Measurements from ENCODE around the gene MEIKIN. TPM values are rescaled to one million over a fixed set of nuclear protein-coding genes. Genes with fewer than 3 reads are reported as not detected.
"Not testable (repeated sequence)": the region's sequence is repeated elsewhere in the genome, so short reads cannot be mapped to it uniquely, and the experiment has no call there.

The MEIKIN gene
- total and polyA plus RNA-seq, 2 experiments from 2014 or later = not detected

- H3K36me3 ChIP-seq = no peaks in the 10 kb centered on the region
- no peaks in the 10 kb centered on the region for H3K9me3 ChIP-seq (ENCODE audit: low read depth)
- no peak overlapping the region for H3K4me3 ChIP-seq
- no peaks in the 10 kb centered on the region for H3K27me3 ChIP-seq
- no peak for DNase-seq (ENCODE audit: low read depth in 1 of 2, low spot score in 1 of 2)
- peaks cover 10% of the 10 kb centered on the region for H3K4me1 ChIP-seq (ENCODE audit: low read depth)
- TF ChIP-seq, protein P1, sequence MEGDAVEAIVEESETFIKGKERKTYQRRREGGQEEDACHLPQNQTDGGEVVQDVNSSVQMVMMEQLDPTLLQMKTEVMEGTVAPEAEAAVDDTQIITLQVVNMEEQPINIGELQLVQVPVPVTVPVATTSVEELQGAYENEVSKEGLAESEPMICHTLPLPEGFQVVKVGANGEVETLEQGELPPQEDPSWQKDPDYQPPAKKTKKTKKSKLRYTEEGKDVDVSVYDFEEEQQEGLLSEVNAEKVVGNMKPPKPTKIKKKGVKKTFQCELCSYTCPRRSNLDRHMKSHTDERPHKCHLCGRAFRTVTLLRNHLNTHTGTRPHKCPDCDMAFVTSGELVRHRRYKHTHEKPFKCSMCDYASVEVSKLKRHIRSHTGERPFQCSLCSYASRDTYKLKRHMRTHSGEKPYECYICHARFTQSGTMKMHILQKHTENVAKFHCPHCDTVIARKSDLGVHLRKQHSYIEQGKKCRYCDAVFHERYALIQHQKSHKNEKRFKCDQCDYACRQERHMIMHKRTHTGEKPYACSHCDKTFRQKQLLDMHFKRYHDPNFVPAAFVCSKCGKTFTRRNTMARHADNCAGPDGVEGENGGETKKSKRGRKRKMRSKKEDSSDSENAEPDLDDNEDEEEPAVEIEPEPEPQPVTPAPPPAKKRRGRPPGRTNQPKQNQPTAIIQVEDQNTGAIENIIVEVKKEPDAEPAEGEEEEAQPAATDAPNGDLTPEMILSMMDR (IDR thresholded peaks at IDR 0.05; ENCODE audit: low read depth, low read length) = no peak
- H3K27ac ChIP-seq = no peak overlapping the region
Observed at GRCh38 chr5:131786036-131786435, 159.4 kb downstream of the MEIKIN start.

GRCh38 chr5:131783874-131784273, 161.6 kb downstream of the MEIKIN start:
- no peak overlapping the region for H3K4me3 ChIP-seq
- H3K4me1 ChIP-seq (ENCODE audit: low read depth) = peaks cover 10% of the 10 kb centered on the region
- H3K27ac ChIP-seq = no peak overlapping the region
- no peaks in the 10 kb centered on the region for H3K36me3 ChIP-seq
- DNase-seq (ENCODE audit: low read depth in 1 of 2, low spot score in 1 of 2) = no peak
- TF ChIP-seq, protein P1 (IDR thresholded peaks at IDR 0.05; ENCODE audit: low read depth, low read length) = no peak
- H3K9me3 ChIP-seq (ENCODE audit: low read depth) = no peaks in the 10 kb centered on the region
- no peaks in the 10 kb centered on the region for H3K27me3 ChIP-seq

- no peaks in the 10 kb centered on the region for H3K9me3 ChIP-seq (ENCODE audit: low read depth)
- no peaks in the 10 kb centered on the region for H3K36me3 ChIP-seq
- H3K4me3 ChIP-seq = no peak overlapping the region
- no peaks in the 10 kb centered on the region for H3K27me3 ChIP-seq
- TF ChIP-seq, protein P1 (IDR thresholded peaks at IDR 0.05; ENCODE audit: low read depth, low read length) = no peak
- no peak overlapping the region for H3K27ac ChIP-seq
- H3K4me1 ChIP-seq (ENCODE audit: low read depth) = peaks cover 10% of the 10 kb centered on the region
- DNase-seq (ENCODE audit: low read depth in 1 of 2, low spot score in 1 of 2) = no peak
Observed at GRCh38 chr5:131783357-131783756, 162.1 kb downstream of the MEIKIN start.

DNA sequence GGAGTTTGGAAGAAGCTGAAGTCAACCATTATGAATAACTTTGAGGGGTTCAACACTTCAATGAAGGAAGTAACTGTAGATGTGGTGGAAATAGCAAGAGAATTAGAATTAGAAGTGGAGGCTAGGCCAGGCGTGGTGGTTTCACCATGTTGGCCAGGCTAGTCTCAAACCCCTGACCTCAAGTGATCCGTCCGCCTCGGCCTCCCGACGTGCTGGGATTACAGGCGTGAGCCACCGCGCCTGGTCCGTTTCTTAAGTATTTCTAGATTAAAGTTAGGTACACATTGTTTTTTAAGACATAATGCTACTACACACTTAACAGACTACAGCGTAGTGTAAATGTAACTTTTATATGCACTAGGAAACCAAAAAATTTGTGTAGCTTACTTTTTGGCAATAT, 162.7 kb downstream of the MEIKIN start:
- H3K4me1 ChIP-seq (ENCODE audit: low read depth) = peaks cover 5% of the 10 kb centered on the region
- TF ChIP-seq, protein P1 (IDR thresholded peaks at IDR 0.05; ENCODE audit: low read depth, low read length) = no peak
- H3K27me3 ChIP-seq = no peaks in the 10 kb centered on the region
- H3K9me3 ChIP-seq (ENCODE audit: low read depth) = no peaks in the 10 kb centered on the region
- H3K4me3 ChIP-seq = no peak overlapping the region
- no peaks in the 10 kb centered on the region for H3K36me3 ChIP-seq
- no peak for DNase-seq (ENCODE audit: low read depth in 1 of 2, low spot score in 1 of 2)
- no peak overlapping the region for H3K27ac ChIP-seq

GRCh38 chr5:131778141-131778540, 167.3 kb downstream of the MEIKIN start:
- not testable (repeated sequence) for H3K4me1 ChIP-seq (ENCODE audit: low read depth); H3K4me3 ChIP-seq; H3K27ac ChIP-seq; H3K27me3 ChIP-seq; DNase-seq (ENCODE audit: low read depth in 1 of 2, low spot score in 1 of 2); H3K9me3 ChIP-seq (ENCODE audit: low read depth); H3K36me3 ChIP-seq

DNA sequence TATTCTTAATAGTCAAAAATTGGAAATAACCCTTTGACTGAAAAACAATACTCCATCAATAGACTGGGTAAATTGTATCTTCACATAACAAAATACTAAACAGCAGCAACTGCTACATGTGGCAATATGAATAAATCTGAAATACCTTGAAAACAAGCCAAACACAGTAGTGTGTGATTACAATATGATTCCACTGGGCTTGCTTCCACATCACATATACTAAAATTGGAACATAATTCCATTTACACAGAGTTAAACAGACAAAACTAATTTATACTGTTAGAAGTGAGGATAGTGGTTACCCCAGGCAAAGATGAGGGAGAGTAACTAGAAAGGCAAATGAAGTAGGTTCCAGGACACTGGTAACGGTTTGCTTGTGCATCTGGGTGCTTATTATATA, 169.0 kb downstream of the MEIKIN start:
- H3K9me3 ChIP-seq (ENCODE audit: low read depth) = no peaks in the 10 kb centered on the region
- TF ChIP-seq, protein P1 (IDR thresholded peaks at IDR 0.05; ENCODE audit: low read depth, low read length) = no peak
- H3K27me3 ChIP-seq = no peaks in the 10 kb centered on the region
- DNase-seq (ENCODE audit: low read depth in 1 of 2, low spot score in 1 of 2) = peak in 1 of 2 donors; percentile 37
- no peaks in the 10 kb centered on the region for H3K36me3 ChIP-seq
- no peak overlapping the region for H3K4me3 ChIP-seq
- peaks cover 5% of the 10 kb centered on the region for H3K4me1 ChIP-seq (ENCODE audit: low read depth)
- no peak overlapping the region for H3K27ac ChIP-seq

Measured in cardiac muscle cell (in vitro differentiated cells and primary cell).